Dermis microvascular lymphatic vessel endothelial cell (primary cell): ENCODE data around the gene ARL15. TPM values are rescaled to one million over a fixed set of nuclear protein-coding genes. Genes with fewer than 3 reads are reported as not detected.
"Not testable (repeated sequence)": the region's sequence is repeated elsewhere in the genome, so short reads cannot be mapped to it uniquely, and the experiment has no call there.

ENCODE experiments used
- DNase-seq, 2 donors: peaks; one replicate each; pipeline versions ENCODE4 v3.0.0 to v3.0.0-alpha.2; 2010; ENCODE audit warnings: low read depth in 2 of 2
- total RNA-seq: library from RNA; depleted of rRNA; stranded (reverse); fragments of >200 nt; gene quantifications from 2 replicates; pipeline ENCODE4 v1.2.1, GENCODE V29; 2014

Gene ARL15
- total RNA-seq, 1 donor from 2014 or later = 39.0 TPM

GRCh38 chr5:53858700-53859456 lies 451.5 kb downstream of the ARL15 start:
- no peak for DNase-seq

GRCh38 chr5:53856506-53856905 lies 453.9 kb downstream of the ARL15 start:
- no peak for DNase-seq

GRCh38 chr5:53836851-53837430 lies 473.4 kb downstream of the ARL15 start:
- not testable (repeated sequence) for DNase-seq

- DNase-seq = no peak
Measured at GRCh38 chr5:53834500-53834899, 475.9 kb downstream of the ARL15 start.

Other genes with a start within 250 kb of the ARL15 start
- not detected in 2 replicates for gene HSPB3, start 145.1 kb upstream of the ARL15 start, total RNA-seq
- gene SNX18, start 207.2 kb upstream of the ARL15 start, total RNA-seq = 8.7 and 15.2 TPM in 2 replicates